Neural progenitor cell (in vitro differentiated cells): ENCODE data around the gene TTC23L.

Source experiments
- EZH2 ChIP-seq: fragments of 200-600 bp; sonication (generic); IDR thresholded peaks from 2 replicates; pipeline ENCODE4 v1.6.1; 2017; ENCODE audit warnings: antibody characterized with exemption, mild to moderate bottlenecking, moderate library complexity
- EZH2phosphoT487 ChIP-seq: fragments of 200-600 bp; sonication (generic); IDR thresholded peaks from 2 replicates; pipeline ENCODE4 v1.6.1; 2017; ENCODE audit warnings: antibody characterized with exemption
- TF ChIP-seq, protein P1 (sequence below): fragments of 200-600 bp; sonication (generic); IDR thresholded peaks from 2 replicates; pipeline ENCODE4 v1.5.1; 2017; ENCODE audit warnings: antibody characterized with exemption, mild to moderate bottlenecking

- TF ChIP-seq, protein P1, sequence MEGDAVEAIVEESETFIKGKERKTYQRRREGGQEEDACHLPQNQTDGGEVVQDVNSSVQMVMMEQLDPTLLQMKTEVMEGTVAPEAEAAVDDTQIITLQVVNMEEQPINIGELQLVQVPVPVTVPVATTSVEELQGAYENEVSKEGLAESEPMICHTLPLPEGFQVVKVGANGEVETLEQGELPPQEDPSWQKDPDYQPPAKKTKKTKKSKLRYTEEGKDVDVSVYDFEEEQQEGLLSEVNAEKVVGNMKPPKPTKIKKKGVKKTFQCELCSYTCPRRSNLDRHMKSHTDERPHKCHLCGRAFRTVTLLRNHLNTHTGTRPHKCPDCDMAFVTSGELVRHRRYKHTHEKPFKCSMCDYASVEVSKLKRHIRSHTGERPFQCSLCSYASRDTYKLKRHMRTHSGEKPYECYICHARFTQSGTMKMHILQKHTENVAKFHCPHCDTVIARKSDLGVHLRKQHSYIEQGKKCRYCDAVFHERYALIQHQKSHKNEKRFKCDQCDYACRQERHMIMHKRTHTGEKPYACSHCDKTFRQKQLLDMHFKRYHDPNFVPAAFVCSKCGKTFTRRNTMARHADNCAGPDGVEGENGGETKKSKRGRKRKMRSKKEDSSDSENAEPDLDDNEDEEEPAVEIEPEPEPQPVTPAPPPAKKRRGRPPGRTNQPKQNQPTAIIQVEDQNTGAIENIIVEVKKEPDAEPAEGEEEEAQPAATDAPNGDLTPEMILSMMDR = no peak
- TF ChIP-seq EZH2phosphoT487 (no peak), EZH2 (no peak)
Measured at GRCh38 chr5:34913072-34913471, 74.1 kb downstream of the TTC23L start.
